ENCODE results near the gene UBA7.

- TF ChIP-seq POLR2A (IDR thresholded peaks at IDR 0.05; ENCODE audit: low read depth, low read length) (no peak), POLR2AphosphoS5 (IDR thresholded peaks at IDR 0.05; ENCODE audit: low read depth, low read length) (no peak), TAF1 (IDR thresholded peaks at IDR 0.05; ENCODE audit: borderline replicate concordance, low read depth, low read length) (no peak)
Measured at GRCh38 chr3:49787182-49787464, 26.6 kb downstream of the UBA7 start.

Data from GM12892 (cell line).